ENCODE measurements around the gene ITGA6.

Gene ITGA6

DNA sequence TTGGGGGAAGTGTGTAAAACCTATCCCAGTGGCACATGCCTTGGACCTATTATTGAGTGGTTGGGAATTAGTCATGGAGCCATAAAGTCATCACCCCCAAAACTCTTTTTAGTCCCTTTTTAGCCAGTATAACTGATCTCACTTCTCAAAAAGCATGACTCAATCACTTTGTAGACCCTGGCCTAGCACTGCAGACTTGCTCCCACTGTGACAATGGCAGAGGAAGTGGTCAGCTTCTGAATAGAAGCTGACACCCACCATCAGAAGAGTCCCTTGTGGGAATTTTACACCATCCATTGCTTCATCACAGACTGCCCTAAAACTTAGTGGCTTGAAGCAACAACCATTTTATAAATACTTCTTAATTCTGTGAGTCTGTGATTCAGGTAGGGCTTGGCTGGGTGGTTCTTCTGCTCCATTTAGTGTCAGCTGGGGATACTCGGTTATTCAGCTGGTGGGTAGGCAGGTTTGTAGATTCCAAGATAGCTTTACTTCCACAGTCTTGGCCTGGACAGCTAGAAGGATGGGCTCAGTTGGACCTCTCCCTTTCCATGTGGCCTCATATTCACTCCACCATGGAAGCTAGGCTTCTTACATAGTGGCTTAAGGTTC lies 10.8 kb upstream of the ITGA6 start:
- TF ChIP-seq, protein P1, sequence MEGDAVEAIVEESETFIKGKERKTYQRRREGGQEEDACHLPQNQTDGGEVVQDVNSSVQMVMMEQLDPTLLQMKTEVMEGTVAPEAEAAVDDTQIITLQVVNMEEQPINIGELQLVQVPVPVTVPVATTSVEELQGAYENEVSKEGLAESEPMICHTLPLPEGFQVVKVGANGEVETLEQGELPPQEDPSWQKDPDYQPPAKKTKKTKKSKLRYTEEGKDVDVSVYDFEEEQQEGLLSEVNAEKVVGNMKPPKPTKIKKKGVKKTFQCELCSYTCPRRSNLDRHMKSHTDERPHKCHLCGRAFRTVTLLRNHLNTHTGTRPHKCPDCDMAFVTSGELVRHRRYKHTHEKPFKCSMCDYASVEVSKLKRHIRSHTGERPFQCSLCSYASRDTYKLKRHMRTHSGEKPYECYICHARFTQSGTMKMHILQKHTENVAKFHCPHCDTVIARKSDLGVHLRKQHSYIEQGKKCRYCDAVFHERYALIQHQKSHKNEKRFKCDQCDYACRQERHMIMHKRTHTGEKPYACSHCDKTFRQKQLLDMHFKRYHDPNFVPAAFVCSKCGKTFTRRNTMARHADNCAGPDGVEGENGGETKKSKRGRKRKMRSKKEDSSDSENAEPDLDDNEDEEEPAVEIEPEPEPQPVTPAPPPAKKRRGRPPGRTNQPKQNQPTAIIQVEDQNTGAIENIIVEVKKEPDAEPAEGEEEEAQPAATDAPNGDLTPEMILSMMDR (IDR thresholded peaks at IDR 0.05; ENCODE audit: low read depth, low read length, missing control alignments) = no peak
- H3K4me3 ChIP-seq (ENCODE audit: low read depth, low read length) = no peak overlapping the region
- no peak for DNase-seq (ENCODE audit: low read depth)

DNA sequence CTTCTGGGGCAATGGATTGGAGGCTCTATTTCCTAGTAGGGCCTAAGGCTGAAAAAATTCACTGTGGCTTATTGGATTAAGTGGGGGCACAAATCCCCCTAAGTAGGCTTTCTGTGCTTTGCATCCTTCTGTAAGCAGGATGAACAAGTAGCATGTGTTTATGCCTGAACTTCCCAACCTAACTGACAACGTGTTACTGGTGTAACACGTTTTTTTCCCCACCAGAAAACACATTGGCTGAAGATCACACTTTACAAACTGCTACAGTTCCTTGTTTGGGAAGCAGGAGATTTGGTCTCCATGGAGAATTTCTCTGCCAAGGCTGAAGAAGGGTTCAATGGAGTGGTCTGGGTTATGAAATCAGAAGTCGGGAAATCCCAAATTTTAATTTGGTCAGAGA lies 7.2 kb upstream of the ITGA6 start:
- TF ChIP-seq, protein P1 (IDR thresholded peaks at IDR 0.05; ENCODE audit: low read depth, low read length, missing control alignments) = no peak
- DNase-seq (ENCODE audit: low read depth) = no peak
- no peak overlapping the region for H3K4me3 ChIP-seq (ENCODE audit: low read depth, low read length)

DNA sequence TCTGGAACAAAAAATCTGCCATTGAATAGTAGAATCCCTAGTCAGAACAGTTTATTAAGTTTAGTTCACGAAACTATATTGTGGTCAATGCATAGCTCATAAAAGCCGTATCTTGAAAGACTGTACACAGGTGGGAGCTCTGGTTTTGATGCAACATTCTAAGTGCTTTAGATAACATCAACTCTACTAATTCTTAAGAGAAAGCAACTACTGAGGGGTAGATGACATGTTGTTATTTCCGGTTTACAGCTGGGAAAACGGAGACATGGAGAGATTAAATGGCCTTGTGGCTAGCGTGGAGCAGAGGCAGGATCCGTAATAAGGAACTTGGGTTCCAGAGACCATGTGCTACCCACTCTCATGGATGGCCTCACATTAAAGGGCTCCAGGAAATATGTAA lies 4.2 kb upstream of the ITGA6 start:
- H3K4me3 ChIP-seq (ENCODE audit: low read depth, low read length) = no peak overlapping the region
- no peak for DNase-seq (ENCODE audit: low read depth)
- TF ChIP-seq, protein P1 (IDR thresholded peaks at IDR 0.05; ENCODE audit: low read depth, low read length, missing control alignments) = no peak

DNA sequence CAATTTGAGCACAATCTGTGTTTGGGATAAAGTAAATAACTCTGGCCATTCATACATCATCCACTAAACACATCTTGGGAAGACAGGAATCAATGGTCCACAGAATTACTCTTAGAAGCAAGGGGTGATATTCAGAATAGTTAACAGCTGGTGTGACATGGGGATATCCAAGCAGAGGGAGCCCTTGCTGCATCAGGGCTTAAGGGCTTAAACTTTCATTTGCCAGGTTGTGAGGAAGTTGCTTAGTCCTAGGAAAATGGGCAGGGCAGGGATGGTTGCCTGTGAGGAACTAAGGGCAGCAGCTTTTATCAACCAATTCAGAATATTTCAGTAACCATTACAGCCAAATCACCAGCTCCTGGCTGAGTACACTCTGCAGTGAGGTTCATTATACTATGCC lies 2.0 kb upstream of the ITGA6 start:
- TF ChIP-seq, protein P1 (IDR thresholded peaks at IDR 0.05; ENCODE audit: low read depth, low read length, missing control alignments) = no peak
- no peak overlapping the region for H3K4me3 ChIP-seq (ENCODE audit: low read depth, low read length)
- no peak for DNase-seq (ENCODE audit: low read depth)

DNA sequence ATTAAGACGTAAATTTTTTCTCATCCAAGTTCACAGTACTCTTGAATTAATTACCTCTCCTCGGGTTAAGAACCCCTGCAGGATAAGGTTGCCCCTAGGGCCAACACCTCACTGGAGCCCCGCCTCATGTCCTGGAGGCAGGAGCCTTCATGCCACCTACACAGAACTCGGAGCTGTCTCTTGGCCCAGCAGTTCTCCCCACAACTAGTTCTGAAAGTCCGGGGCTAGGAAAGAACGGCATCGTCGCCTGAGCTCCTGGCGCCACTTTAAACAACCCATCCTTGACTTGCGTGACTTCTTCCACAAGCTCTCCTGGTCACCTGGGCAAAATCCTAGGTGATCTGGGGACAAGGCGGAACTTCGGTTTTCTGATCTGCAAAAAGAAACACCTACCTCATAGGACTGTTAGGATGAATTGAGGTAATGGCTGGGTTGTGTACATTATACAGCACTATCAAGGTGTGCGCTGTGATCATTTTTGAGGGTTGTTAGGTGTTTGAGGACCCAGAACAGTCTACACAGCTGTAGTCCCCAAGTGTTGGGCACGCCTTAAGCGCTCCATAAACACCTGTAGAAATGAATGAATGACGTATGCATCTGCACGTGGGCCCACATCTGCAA lies 641 bp upstream of the ITGA6 start:
- H3K4me3 ChIP-seq (ENCODE audit: low read depth, low read length) = no peak overlapping the region
- TF ChIP-seq, protein P1 (IDR thresholded peaks at IDR 0.05; ENCODE audit: low read depth, low read length, missing control alignments) = no peak
- no peak for DNase-seq (ENCODE audit: low read depth)

DNA sequence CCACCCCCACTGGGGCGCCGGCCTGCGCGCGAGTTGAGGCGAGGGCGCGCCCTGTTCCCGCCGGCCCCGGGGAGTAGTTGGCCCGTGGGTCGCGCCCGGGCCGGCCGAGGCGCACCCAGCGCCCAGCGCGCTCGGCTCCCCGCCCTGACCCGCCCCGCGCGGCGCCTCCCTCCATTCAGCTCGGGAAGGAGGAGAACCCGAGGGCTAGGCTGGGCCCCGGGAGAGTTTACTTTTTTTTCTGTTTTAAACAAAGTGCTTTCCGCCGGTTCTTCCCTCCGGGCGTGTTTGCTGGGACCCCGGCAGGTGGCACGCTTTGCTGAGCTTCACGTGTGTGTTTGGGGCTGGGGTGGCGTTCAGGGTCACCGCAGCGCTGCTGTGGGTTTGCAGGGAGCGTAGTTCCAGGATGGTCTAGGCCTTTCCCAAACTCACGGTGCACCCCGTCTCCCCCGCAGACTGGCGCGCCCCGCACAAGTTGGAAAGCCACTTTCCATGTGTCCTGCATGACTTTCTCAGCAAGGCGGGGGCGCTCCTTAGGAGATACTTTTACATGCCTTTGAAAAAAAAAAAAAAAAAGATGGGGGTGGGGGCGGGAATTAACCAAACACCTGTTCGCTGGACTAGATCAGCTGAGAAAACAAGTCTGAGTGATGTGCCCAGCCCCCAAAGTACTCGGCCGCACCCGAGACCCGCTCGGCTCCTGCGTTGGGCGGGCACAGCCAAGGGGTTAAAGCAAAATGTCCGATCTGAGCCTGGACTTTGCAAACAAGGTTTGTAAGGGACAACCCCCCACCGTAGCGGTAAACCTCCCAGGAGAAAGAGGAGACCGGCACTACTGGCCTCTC lies 825 bp downstream of the ITGA6 start:
- no peak for DNase-seq (ENCODE audit: low read depth)
- H3K4me3 ChIP-seq (ENCODE audit: low read depth, low read length) = peak overlapping the region; percentile 24
- TF ChIP-seq, protein P1 (IDR thresholded peaks at IDR 0.05; ENCODE audit: low read depth, low read length, missing control alignments) = no peak
